C4-2B (cell line): Measurements from ENCODE around the gene SGCE.

Experiments used
- H3K27ac ChIP-seq: fragments of 450-650 bp; 2 replicates; pipeline ENCODE4 v1.5.1; 2017
- CTCF ChIP-seq: fragments of 450-650 bp; conservative IDR thresholded peaks from 2 replicates; pipeline ENCODE4 v1.5.1; 2017; ENCODE audit warnings: mild to moderate bottlenecking
- ZFX ChIP-seq: fragments of 450-650 bp; IDR thresholded peaks from 2 replicates; pipeline ENCODE4 v1.6.1; 2017

SGCE gene

GRCh38 chr7:94620703-94621118, 35.2 kb downstream of the SGCE start:
- no peak overlapping the region for H3K27ac ChIP-seq
- TF ChIP-seq CTCF: no peak
- no peak for TF ChIP-seq ZFX

- TF ChIP-seq CTCF (no peak), ZFX (no peak)
These were observed 37.8 kb downstream of the SGCE start for GRCh38 chr7:94618126-94618525.

GRCh38 chr7:94616855-94617254, 39.1 kb downstream of the SGCE start:
- no peak for TF ChIP-seq ZFX
- no peak for TF ChIP-seq CTCF
- no peak overlapping the region for H3K27ac ChIP-seq

More at GRCh38 chr7:94618126-94618525, 37.8 kb downstream of the SGCE start:
- no peak overlapping the region for H3K27ac ChIP-seq

- H3K27ac ChIP-seq: no peak overlapping the region
- TF ChIP-seq ZFX (no peak), CTCF (no peak)
These were observed 40.3 kb downstream of the SGCE start for GRCh38 chr7:94615666-94616065.

- no peak for TF ChIP-seq CTCF
- no peak for TF ChIP-seq ZFX
- H3K27ac ChIP-seq: no peak overlapping the region
These were observed 43.3 kb downstream of the SGCE start for GRCh38 chr7:94612661-94613060.

- H3K27ac ChIP-seq: no peak overlapping the region
- no peak for TF ChIP-seq ZFX
- no peak for TF ChIP-seq CTCF
These were observed 43.7 kb downstream of the SGCE start for GRCh38 chr7:94612253-94612652.

- H3K27ac ChIP-seq: no peak overlapping the region
- TF ChIP-seq ZFX (no peak), CTCF (no peak)
These were observed 46.4 kb downstream of the SGCE start for GRCh38 chr7:94609561-94609960.
